CD4-positive, alpha-beta T cell treated with Interleukin-17A for 4 hours (primary cell): ENCODE data around the gene PIGX.
"Not testable (repeated sequence)": the region's sequence is repeated elsewhere in the genome, so short reads cannot be mapped to it uniquely, and the experiment has no call there.

ENCODE experiments used
- DNase-seq: peaks from one replicate; pipeline ENCODE4 v3.0.0-alpha.2; 2020; ENCODE audit warnings: mixed read lengths

PIGX gene

DNA sequence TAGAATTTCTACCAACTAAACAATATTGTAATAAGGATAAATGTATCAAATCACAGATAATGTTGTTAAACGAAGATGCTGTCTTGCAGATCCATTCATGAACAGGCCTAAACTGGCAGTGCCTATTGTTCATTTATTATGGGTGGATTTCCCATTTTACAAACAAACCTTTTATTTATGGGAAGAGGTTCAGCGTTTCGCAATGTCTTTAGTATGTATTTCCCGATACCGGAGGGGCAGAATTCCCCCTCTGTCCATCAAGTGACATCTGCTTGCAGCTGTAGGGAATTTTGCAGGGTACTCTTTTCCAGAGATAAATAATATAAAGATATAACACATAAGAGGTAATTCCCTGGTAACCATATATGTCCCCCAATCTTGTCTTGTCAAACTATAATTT, 5.8 kb upstream of the PIGX start:
- DNase-seq: no peak

DNA sequence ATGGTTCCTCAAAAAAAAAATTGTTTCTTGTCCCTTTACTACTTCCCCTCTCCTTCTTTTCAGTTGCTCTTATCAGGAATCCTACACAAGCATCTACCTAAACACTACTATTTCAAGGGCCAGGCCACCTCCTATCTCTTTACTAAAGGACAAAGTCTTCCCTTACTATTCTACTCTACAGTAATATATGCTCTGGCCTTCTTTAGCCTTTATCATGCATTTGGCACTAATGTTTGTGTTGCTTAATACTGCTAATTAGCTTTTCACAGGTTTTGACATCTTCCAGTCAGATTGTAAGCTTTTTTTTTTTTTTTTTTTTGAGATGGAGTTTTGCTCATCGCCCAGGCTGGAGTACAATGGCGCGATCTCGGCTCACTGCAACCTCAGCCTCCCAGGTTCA, 5.4 kb upstream of the PIGX start:
- DNase-seq: no peak

DNA sequence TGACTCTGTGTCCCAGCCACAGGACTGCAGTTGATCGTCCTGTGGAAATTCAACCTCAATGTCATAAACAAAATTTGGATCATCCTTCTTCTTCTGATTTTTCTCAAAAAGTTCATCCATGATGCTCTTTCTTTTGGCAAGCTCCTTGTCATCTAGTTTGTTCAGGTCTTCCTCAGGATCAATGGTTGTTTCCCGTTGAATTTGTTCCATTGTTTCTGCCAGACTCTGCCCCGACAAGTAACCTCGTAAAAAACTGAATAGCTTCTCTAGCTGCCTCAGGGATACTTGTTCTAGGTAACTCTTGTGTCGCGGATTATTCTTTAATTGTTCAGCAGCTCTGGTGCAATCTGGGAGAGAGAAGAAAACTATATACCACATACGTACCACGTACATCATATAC, 4.6 kb upstream of the PIGX start:
- DNase-seq: no peak

DNA sequence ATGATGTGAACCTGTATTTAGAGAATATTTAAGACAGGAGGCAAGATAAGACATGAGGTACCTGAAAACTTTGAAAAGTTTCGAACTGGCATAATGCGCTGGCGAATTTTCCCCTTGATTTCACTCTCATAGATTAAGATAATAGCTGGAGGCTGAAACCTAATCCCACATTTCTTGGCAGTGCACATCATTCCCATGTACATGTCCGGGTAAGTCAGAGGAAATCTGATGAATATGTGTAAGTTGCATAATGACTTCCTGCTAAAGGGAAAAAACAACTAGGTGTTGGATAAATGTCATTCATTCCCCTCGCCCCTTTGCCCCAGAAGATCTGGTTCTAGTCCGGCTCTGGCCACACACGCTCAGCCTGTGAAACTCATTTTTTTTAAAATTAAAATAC, 3.7 kb upstream of the PIGX start:
- no peak for DNase-seq

DNA sequence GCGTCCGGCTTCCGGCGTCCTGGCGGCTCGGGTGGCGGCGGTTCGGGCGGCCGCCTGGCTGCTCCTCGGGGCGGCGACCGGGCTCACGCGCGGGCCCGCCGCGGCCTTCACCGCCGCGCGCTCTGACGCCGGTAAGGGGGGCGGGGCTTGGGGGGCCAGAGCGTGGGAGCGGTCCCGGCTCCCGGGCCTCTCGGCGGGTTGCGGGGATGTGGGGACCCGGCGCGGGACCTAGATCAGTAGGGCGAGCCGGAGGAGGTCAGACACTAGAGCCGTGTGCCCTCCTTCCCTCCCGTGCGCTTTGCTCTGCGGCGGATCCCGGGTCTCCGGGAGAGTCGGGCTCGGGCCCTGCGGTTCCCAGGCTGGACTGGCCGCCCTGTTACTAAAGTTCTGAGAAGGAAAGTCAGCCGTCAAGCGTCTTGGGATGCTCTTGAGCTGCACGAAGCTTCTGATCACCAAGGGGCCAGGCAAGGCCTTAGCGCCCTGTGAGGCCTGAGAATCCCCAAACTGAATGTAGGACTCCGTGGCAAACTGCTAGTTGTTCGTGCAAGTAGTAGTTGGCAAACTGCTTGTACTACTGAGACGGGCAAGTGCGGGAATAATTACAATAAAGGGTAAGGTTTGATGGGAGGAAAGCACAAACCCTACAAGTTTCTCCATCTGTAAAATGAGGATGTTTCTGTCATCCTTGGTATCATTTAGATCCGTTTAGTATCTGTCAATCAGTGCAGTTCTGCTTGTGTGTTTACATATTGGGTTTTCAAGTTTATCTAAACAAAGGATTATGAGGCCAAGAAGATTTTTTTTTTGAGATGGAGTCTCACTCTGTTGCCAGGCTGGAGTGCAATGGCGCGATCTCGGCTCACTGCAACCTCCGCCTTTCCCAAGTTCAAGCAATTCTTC, 587 bp downstream of the PIGX start:
- peak; percentile 78 for DNase-seq

DNA sequence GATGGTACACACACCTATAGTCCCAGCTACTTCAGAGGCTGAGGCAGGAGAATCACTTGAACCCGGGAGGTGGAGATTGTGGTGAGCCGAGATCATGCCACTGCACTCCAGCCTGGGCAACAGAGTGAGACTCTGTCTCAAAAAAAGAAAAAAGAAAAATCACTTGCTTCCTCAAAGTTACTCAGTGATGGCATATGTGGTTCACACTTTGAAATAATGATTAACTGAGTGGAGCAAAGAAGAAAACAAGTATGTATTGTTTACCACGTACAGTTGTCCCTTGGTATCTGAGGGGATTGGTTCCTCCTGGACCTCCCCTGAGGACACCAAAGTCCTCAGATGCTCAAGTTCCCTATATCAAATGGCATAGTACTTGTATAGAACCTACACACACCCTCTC, 5.0 kb downstream of the PIGX start:
- DNase-seq: not testable (repeated sequence)

DNA sequence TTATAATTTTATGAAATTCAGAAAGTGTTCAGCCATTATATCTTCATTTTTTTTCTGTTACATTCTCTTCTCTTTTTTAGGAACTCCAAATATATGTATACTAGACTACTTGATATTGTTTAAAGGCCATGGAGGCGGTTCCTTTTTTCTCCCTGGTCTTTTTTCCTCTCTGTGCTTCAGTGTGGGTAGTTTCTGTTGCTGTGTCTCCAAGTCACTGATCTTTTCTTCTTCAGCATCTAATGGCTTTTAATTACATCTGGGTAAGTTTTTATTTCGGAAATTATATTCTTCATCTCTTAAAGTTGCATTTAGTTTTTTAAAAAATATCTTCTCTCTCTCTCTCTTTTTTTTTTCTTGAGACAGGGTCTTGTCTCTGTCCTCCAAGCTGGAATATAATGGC, 8.9 kb downstream of the PIGX start:
- no peak for DNase-seq

DNA sequence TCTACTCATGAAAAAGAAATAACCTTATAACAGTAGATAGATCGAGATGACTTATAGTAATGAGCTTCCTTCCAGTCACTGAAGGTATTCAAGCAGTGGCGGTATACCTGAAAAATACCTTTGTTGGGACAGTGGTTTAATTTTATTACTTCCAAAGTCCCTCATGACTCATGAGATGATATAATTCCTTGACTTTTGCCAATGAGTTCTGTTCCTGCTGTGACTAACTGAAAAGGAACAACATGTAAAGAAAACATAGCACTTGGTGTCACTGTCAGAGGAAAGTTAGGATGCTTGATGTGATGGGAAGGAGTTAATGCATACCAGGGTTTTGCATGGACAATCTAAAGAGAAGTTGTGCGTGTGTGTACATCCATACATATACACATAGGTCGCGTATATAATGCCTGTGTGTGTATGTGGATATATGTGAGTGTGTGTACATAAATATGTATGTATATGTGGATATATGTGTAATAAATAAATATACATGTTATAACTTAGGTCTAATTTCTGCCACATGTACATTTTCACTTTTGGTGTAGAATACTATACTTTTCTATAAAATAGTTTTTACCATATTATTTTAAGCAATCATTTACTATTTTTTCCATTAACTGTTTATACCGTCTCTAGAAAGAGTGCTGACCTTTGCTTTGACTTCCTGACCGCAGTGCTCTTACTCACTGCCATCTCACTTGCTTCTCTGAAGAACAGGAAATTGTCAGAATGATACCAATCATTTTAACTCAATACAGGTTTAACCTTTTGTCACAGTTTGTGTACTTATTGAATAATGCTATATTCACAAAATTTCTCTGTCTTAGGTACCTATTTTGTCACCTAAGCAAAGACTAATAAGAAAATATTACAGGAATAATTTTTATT, 14.9 kb downstream of the PIGX start:
- peak; percentile 42 for DNase-seq

DNA sequence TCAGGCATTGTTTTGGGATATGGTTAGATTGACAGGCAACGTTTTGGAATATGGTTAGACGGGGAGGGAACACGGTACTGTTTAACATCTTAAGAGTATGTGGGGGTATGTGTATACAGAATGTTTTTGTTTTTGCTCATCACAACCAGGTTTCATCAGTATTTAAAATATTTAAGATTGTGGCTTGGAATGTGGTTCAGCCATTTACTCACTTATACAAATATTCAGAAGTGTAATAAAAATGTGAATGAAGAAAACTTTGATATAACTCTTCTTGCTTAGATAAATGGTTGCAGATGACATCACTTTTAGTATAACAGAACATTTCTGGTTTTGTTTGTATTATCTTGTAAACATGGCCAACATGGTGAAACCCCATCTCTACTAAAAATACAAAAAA, 23.6 kb downstream of the PIGX start:
- DNase-seq: no peak

DNA sequence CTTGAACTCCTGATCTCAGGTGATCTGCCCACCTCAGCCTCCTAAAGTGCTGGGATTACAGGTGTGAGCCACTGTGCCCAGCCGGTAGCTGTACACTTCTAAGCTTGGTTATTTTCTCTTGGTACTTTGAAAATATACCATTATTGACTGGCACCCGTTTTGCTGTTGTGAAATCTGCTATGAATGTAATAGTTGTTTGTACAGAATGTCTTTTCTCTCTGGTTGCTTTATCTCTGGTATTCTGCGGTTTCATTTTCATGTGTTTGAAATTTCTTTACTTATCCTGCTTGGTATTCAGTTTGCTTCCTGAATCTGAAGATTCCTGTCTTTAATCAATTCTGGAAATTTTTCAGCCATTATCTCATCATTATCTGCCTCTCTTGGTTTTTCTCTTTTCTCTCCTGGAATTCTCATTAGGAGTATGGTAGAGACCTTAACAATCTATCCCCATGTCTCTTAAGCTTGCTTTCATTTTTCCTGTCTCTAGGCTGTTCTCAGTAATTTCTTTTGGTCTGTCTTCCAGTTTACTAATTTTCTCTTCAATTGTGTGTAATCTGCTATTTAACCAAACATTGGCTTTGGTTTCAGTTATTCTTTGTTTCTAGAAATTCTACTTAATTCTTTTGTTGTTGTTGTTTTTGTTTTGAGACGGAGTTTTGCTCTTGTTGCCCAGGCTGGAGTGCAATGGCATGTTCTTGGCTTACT, 24.6 kb downstream of the PIGX start:
- DNase-seq: no peak

DNA sequence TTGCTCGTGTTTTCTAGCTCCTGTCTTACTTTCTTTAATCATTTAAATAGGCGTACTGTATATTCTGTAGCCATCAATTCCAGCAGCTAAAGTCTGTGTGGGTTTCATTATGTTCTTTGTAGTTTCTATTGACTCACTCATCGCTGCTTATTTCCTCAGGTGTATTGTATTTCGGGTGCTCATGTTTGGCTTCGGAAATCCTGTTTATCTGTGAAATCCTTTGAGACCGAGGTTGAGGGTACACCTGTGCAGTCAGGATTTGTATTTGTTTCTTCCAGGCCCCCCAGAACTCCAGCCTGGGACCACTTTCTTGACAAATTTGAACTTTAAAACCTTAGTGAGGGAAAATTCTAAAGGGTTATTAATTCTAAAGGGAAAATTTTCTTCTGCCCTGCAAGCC, 25.5 kb downstream of the PIGX start:
- no peak for DNase-seq

DNA sequence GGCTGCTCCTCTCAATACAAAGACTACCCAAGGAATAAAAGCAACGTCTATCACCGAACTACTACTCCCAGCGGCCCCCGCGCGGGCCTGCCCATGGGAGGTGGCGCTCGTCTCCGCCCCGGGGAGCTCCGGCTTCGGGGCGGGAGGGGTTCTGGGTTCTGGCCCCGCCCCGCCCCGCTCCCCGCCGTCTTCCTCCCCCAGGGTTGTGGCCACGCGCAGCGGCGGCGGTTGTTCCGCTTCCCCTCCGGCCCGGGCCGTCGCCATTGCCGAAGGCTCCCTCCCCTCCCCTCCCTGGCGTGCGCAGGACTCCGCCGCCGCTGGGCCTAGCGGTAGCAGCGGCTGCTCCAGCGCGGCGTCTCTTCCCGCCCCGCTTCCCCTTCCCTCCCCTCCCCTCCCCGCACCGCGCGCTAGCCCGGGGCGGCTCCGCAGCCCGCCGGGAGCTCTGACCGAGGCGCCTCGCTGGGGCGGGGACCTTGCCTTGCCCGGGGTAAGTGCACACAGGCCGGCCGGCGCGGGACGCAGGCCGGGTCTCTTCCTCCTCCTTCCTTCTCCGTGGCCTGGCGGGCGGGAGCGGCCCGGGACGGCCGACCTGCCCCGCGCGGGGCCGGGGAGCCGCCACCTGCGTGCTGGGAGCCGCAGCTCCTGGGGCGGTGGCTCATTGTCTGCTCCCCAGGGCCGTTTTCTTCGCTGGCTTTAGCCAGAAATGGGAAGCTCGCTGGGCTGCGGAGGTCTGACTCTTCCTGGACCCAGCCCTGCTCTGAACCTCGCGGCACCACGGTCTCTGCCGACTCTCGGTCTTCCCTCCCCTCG, 27.7 kb downstream of the PIGX start, which contains the start of gene PAK2:
PAK2 (plus strand) TSS at position 187 of the 810 bp plus-strand sequence. CDS start 42,790 bp downstream, outside the sequence.
- DNase-seq: peak; percentile 96

DNA sequence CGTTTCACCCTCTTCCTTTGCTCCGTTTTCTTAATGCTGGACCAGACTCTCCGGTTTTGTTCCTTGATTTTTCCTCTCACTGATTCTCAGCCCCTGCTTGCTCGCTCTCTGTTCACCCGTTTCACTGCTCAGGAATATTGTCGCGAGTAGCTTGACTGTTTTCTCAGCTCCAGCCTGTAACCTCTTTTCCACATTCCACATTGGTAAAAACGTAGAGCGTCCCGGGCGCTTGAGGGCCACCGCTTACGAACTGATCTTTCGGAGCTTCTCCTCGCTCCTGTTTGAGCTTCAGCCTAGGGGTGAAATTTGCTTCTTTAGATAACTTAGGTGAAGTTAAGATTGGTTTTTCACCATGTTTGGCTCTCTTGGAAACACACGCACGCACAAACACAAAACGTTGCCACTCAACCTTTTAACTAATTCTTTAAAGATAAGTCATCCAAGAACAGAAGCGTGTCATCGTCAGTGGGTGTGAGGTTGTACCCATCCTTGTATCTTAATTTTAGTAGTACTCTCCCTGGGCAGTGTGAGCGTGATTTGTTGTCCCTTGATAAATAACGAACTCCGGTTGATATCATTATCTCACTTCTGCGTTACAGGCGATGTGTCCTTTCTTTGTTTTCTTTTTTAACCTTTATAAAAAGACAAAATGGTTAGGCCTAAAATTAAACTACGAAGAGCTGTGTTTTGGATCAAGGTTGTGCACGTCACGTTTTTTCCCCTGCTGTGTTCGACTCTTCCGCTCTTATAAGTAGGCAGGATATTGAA, 28.5 kb downstream of the PIGX start:
- peak; percentile 33 for DNase-seq

DNA sequence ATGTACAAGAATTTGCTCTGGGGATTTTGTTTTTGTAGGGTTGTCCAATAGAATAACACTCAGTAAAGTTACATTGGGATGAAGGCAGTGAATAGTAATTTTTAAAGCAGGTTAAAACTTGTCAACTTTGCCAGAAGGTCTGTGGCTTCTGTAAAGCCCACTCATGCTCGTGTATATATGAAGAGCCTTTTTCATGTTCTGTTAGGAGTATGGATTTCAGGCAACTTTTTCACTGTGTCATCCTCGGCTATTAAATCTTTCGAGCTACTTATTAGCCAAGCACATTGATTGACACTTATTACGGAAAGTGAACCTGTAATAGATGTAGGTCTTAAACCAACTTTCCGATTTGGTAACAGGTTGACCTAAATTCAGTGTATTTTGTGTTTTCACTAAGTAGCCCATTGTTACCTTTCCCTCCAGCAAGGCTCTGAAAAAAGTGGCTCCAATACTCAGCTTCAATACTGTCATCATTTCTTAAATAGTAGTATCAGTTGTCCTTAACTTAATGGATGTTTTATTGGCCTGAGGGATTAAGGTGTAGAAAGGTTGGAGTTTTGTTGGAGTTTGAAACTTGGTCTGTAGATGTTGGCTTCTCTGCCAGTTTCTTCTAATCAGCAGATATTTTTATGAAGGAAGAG, 29.2 kb downstream of the PIGX start:
- no peak for DNase-seq

DNA sequence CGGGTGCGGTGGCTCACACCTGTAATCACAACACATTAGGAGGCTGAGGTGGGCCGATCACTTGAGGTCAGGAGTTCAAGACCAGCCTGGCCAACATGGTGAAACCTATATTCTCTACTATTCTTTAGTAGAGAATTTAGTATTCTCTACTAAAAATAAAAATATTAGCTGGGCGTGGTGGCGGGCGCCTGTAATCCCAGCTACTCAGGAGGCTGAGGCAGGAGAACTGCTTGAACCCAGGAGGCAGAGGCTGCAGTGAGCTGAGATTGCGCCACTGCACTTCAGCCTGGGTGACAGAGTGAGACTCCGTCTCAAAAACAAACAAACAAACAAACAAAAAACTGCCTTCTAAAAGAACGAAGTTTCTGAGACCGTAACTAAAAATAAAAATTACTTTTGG, 31.4 kb downstream of the PIGX start:
- not testable (repeated sequence) for DNase-seq

DNA sequence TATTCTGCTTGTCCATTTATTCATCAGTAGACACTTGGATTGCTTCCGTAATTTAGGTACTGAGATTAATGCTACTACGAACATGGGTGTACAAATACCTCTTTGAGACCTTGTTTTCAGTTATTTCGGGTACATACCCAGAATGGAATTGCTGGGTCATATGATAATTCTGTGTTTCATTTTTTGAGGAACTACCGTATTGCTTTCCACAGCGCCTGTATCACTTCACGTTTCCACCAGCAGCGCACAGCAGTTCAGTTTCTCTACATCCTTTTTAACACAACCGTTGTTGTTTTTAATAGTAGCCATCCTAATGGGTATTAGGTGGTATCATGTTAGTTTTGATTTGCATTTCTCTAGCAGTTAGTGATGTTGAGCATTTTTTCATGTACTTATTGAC, 36.9 kb downstream of the PIGX start:
- no peak for DNase-seq

DNA sequence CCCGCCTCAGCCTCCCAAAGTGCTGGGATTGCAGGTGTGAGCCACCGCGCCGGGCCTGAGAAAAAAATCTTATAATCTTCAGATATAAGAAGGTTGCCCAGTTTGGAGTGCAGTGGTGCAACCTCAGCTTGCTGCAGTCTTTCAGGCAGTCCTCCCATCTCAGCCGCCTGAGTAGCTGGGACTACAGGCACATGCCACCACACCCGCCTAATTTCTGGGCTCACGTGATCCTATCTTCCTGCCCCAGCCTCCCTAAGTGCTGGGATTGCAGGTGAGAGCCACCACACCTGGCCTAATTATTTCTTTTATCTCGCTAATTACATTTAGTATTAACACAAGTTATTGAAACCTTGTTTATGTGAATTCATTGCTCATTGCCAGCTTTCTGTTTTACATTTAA, 41.0 kb downstream of the PIGX start:
- no peak for DNase-seq

DNA sequence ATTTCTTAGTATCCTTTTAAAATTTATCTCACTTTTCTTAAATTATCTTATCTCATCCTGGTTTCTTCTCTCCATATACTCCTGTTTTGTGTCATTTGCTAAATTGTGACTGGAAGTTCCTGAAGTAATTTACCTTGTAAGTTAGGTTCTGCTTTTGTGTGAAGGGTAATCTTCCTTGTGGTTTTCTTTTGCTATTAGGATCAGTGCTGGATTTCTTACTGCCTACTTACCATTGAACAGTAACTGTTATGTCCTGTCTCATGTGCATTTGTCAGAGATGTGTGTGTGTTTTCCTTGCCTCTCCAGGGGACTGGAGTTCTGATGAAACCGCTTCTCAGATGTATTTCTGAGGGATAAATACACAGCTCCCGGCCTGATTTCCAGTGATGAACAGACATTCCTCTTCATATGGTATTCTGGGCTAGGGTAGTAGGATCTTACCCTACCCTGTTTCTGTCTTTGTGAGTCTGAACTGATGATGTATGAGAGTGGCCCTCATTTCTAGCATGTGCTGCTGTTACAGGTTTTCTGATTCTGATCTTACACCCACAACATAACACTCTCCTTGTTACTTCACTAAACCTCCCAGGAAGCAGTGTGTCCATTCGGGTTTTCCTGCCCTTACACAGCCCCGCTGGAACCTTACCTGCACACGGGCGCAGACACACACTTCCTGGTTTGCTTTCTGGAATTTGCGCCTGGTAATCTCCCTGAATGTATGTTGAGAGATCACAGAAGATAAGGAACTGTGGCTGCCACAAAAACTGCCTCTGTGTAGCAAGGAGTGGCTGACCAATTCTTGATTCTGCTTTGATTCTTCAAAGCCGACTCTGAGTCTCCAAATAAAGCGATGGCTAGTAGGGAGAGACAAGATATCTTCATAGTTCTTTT, 42.2 kb downstream of the PIGX start:
- DNase-seq: no peak

DNA sequence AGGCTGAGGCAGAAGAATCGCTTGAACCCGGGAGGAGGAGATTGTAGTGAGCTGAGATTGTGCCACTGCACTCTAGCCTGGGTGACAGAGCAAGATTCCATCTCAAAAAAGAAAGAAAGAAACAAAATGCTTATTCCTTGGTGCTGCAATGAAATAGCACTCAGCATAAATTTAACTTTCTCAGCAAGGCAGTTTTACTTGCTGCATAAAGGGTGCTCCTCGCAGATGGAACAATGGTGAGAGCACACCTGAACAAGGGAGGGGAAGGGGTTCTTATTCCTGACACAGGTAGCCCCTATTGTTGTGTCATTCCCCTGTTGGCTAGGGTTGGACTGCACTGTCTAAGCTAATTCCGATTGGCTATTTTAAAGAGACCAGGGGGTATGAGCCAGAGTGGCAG, 44.6 kb downstream of the PIGX start:
- no peak for DNase-seq
